CD14-positive monocyte (primary cell): Measurements from ENCODE around the gene TFR2. TPM values are rescaled to one million over a fixed set of nuclear protein-coding genes. Genes with fewer than 3 reads are reported as not detected.

Experiments
- DNase-seq, 3 donors: peaks; one replicate each; pipeline ENCODE4 v3.0.0-alpha.2; 2011 to 2022
- H2AFZ ChIP-seq: 2 replicates; pipeline ENCODE4 v1.6.0; 2012; ENCODE audit warnings: mild to moderate bottlenecking, low read depth, low read length, inconsistent platforms; ENCODE audit not compliant: insufficient read depth, poor library complexity, severe bottlenecking
- H3K27ac ChIP-seq, 2 donors: 1 replicate in 1 of 2; 2 replicates in 1 of 2; pipeline ENCODE4 v1.5.1; 2012 to 2013; ENCODE audit warnings: low read length in 2 of 2, control low read depth in 1 of 2, inconsistent platforms in 1 of 2, low read depth in 1 of 2, mild to moderate bottlenecking in 1 of 2
- H3K27me3 ChIP-seq, 2 donors: one replicate each; pipeline versions ENCODE4 v1.6.0 to v1.6.1; 2011 to 2013; ENCODE audit warnings: low read length in 2 of 2; ENCODE audit not compliant: control insufficient read depth in 2 of 2, insufficient read depth in 2 of 2
- H3K36me3 ChIP-seq, 2 donors: replicated peaks in 1 of 2; 1 replicate in 1 of 2; 2 replicates in 1 of 2; pipeline versions ENCODE4 v1.5.1 to v1.6.1; 2012 to 2013; ENCODE audit warnings: low read length in 2 of 2, control low read depth in 1 of 2, inconsistent platforms in 1 of 2, mild to moderate bottlenecking in 1 of 2; ENCODE audit not compliant: insufficient read depth in 2 of 2, control insufficient read depth in 1 of 2
- H3K4me1 ChIP-seq, 2 donors: 1 replicate in 1 of 2; 2 replicates in 1 of 2; pipeline versions ENCODE4 v1.5.1 to v1.6.1; 2012 to 2013; ENCODE audit warnings: low read length in 2 of 2, control low read depth in 1 of 2, inconsistent platforms in 1 of 2, mild to moderate bottlenecking in 1 of 2, moderate library complexity in 1 of 2; ENCODE audit not compliant: insufficient read depth in 2 of 2, control insufficient read depth in 1 of 2
- H3K4me2 ChIP-seq: replicated peaks from 2 replicates; pipeline ENCODE3; 2012; ENCODE audit warnings: low read length, moderate library complexity, mild to moderate bottlenecking; ENCODE audit not compliant: poor library complexity, severe bottlenecking; ENCODE audit errors: extremely low read depth
- H3K4me3 ChIP-seq, 3 experiments: fragments of 200-600 bp in 1 of 3; sonication (generic) in 1 of 3; replicated peaks in 1 of 3; 1 replicate in 2 of 3; 2 replicates in 1 of 3; pipeline ENCODE4 v1.5.1; 2011 to 2013; ENCODE audit warnings: low read length in 3 of 3, mild to moderate bottlenecking in 3 of 3, control low read depth in 2 of 3, low read depth in 2 of 3, inconsistent platforms in 1 of 3, moderate library complexity in 1 of 3
- H3K79me2 ChIP-seq: 2 replicates; pipeline ENCODE4 v1.6.0; 2012; ENCODE audit warnings: mild to moderate bottlenecking, control low read depth, inconsistent platforms, low read length, moderate library complexity; ENCODE audit not compliant: insufficient read depth
- H3K9ac ChIP-seq: 2 replicates; pipeline ENCODE4 v1.6.0; 2017; ENCODE audit warnings: low read length, mild to moderate bottlenecking; ENCODE audit not compliant: insufficient read depth, poor library complexity, severe bottlenecking
- H3K9me3 ChIP-seq, 2 donors: replicated peaks in 1 of 2; 1 replicate in 1 of 2; 2 replicates in 1 of 2; pipeline versions ENCODE4 v1.5.1 to v1.6.1; 2012 to 2013; ENCODE audit warnings: low read length in 2 of 2, control low read depth in 1 of 2; ENCODE audit not compliant: control insufficient read depth in 1 of 2, insufficient read depth in 1 of 2
- H4K20me1 ChIP-seq: 2 replicates; pipeline ENCODE4 v1.6.0; 2012; ENCODE audit warnings: mild to moderate bottlenecking, low read length, control low read depth, moderate library complexity; ENCODE audit not compliant: insufficient read depth
- H3K27ac Mint-ChIP-seq, 7 donors: one replicate each; pipeline ENCODE4 v1.8.0; 2020; ENCODE audit warnings: mild to moderate bottlenecking in 7 of 7, mixed read lengths in 7 of 7, moderate library complexity in 6 of 7, inconsistent platforms in 2 of 7
- H3K27me3 Mint-ChIP-seq, 3 donors: one replicate each; pipeline ENCODE4 v1.8.0; 2021 to 2022; ENCODE audit warnings: low read depth in 3 of 3, mild to moderate bottlenecking in 3 of 3, mixed read lengths in 3 of 3, moderate library complexity in 3 of 3, inconsistent platforms in 1 of 3
- H3K36me3 Mint-ChIP-seq, 2 donors: one replicate each; pipeline ENCODE4 v1.8.0; 2020; ENCODE audit warnings: mixed read lengths in 2 of 2, inconsistent platforms in 1 of 2, mild to moderate bottlenecking in 1 of 2
- H3K4me1 Mint-ChIP-seq: one replicate; pipeline ENCODE4 v1.8.0; 2020; ENCODE audit warnings: mild to moderate bottlenecking, mixed read lengths
- H3K4me3 Mint-ChIP-seq, 2 donors: one replicate each; pipeline ENCODE4 v1.8.0; 2020; ENCODE audit warnings: mild to moderate bottlenecking in 2 of 2, mixed read lengths in 2 of 2, moderate library complexity in 1 of 2
- H3K9me3 Mint-ChIP-seq, 7 donors: one replicate each; pipeline ENCODE4 v1.8.0; 2020 to 2022; ENCODE audit warnings: mixed read lengths in 7 of 7, mild to moderate bottlenecking in 6 of 7, moderate library complexity in 6 of 7, inconsistent platforms in 2 of 7
- WGBS: methylation state at CpG from one replicate; pipeline ENCODE4 v1.1.5; 2013; ENCODE audit warnings: missing lambda C conversion rate; ENCODE audit not compliant: insufficient coverage; 5-methylcytosine and 5-hydroxymethylcytosine counted together
- intact Hi-C, 2 donors: fragments of 100-400 bp; cut with micrococcal nuclease; formaldehyde crosslinking; loops; one replicate each; pipeline versions ENCODE4 v1.15.0 to v1.15.1; 2023
- polyA plus RNA-seq, 3 donors: library from polyadenylated mRNA; depleted of rRNA in 1 of 3; unstranded in 2 of 3; stranded (reverse) in 1 of 3; fragments of 300-500 nt in 2 of 3; fragments of >200 nt in 1 of 3; fragmentation: Illumina TruSeq in 2 of 3; gene quantifications; 1 replicate in 2 of 3; 2 replicates in 1 of 3; pipeline ENCODE4 v1.2.3, GENCODE V29; 2012 to 2021
- TF ChIP-seq, protein P1 (sequence below): fragments of 200-600 bp; IDR thresholded peaks from one replicate; pipeline ENCODE4 v1.8.0; 2022; ENCODE audit warnings: antibody characterized with exemption, mild to moderate bottlenecking

Gene TFR2
- polyA plus RNA-seq, 3 donors = 0.79 to 1.4 TPM; not detected in 1

GRCh38 chr7:100572281-100572948 is 68.9 kb downstream of the TFR2 start:
- H3K4me3 Mint-ChIP-seq = peak overlapping the region in 1 of 2 donors; percentile 30
- H3K79me2 ChIP-seq = no peaks in the 10 kb centered on the region
- peaks cover 0 to 17% (median 3%) of the 10 kb centered on the region in 7 donors for H3K9me3 Mint-ChIP-seq
- H4K20me1 ChIP-seq = peaks cover 89% of the 10 kb centered on the region
- H3K36me3 ChIP-seq = peaks cover 51 to 59% of the 10 kb centered on the region in 2 donors
- H3K27ac Mint-ChIP-seq = peak overlapping the region in 2 of 7 donors; percentile 18 to 36
- TF ChIP-seq, protein P1, sequence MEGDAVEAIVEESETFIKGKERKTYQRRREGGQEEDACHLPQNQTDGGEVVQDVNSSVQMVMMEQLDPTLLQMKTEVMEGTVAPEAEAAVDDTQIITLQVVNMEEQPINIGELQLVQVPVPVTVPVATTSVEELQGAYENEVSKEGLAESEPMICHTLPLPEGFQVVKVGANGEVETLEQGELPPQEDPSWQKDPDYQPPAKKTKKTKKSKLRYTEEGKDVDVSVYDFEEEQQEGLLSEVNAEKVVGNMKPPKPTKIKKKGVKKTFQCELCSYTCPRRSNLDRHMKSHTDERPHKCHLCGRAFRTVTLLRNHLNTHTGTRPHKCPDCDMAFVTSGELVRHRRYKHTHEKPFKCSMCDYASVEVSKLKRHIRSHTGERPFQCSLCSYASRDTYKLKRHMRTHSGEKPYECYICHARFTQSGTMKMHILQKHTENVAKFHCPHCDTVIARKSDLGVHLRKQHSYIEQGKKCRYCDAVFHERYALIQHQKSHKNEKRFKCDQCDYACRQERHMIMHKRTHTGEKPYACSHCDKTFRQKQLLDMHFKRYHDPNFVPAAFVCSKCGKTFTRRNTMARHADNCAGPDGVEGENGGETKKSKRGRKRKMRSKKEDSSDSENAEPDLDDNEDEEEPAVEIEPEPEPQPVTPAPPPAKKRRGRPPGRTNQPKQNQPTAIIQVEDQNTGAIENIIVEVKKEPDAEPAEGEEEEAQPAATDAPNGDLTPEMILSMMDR = no peak
- intact Hi-C loops = no loop called here
- no peaks in the 10 kb centered on the region for H3K9me3 ChIP-seq
- no peak overlapping the region for H3K9ac ChIP-seq
- no peak overlapping the region for H3K27ac ChIP-seq
- peaks cover 38% of the 10 kb centered on the region for H3K4me1 Mint-ChIP-seq
- peaks cover 3 to 38% of the 10 kb centered on the region in 2 donors for H3K27me3 ChIP-seq
- WGBS = 92% methylated on average over 20 of the region's 20 CpGs
- no peak overlapping the region for H3K4me3 ChIP-seq
- H3K4me2 ChIP-seq = no peak overlapping the region
- H3K36me3 Mint-ChIP-seq = peaks cover 23 to 33% of the 10 kb centered on the region in 2 donors
- DNase-seq = no peak
- H3K4me1 ChIP-seq = peaks cover 27 to 45% of the 10 kb centered on the region in 2 donors
- H2AFZ ChIP-seq = no peak overlapping the region
- peaks cover 28 to 56% (median 41%) of the 10 kb centered on the region in 3 donors for H3K27me3 Mint-ChIP-seq

DNA sequence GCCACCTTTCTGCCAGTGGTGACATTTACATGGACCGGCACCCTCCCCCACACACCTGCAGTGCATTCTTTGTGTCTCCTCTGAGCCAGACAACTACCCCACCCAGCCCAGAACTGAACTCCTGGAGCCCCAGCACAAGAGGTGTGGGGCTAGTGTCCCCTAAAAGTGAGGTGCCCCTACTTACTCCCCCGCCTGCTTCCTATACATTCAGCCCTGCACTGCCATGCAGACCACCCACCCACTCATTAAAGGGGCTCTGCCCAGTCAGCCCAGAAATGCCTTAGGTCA is 69.6 kb downstream of the TFR2 start:
- no peak overlapping the region for H3K9ac ChIP-seq
- H3K27me3 ChIP-seq = peaks cover 3 to 38% of the 10 kb centered on the region in 2 donors
- H3K79me2 ChIP-seq = no peaks in the 10 kb centered on the region
- peaks cover 0 to 17% (median 3%) of the 10 kb centered on the region in 7 donors for H3K9me3 Mint-ChIP-seq
- DNase-seq = no peak
- H3K4me2 ChIP-seq = no peak overlapping the region
- peaks cover 38% of the 10 kb centered on the region for H3K4me1 Mint-ChIP-seq
- peaks cover 28 to 56% (median 41%) of the 10 kb centered on the region in 3 donors for H3K27me3 Mint-ChIP-seq
- H3K4me1 ChIP-seq = peaks cover 27 to 48% of the 10 kb centered on the region in 2 donors
- H4K20me1 ChIP-seq = peaks cover 82% of the 10 kb centered on the region
- no peak overlapping the region for H2AFZ ChIP-seq
- peak overlapping the region in 1 of 2 donors; percentile 71 for H3K4me3 Mint-ChIP-seq
- peak overlapping the region in 2 of 7 donors; percentile 33 to 36 for H3K27ac Mint-ChIP-seq
- intact Hi-C loops = no loop called here
- TF ChIP-seq, protein P1 = no peak
- 100% methylated on average over 1 of the region's 2 CpGs for WGBS
- H3K27ac ChIP-seq = no peak overlapping the region
- peaks cover 44 to 52% of the 10 kb centered on the region in 2 donors for H3K36me3 ChIP-seq
- peaks cover 23 to 33% of the 10 kb centered on the region in 2 donors for H3K36me3 Mint-ChIP-seq
- no peaks in the 10 kb centered on the region for H3K9me3 ChIP-seq
- H3K4me3 ChIP-seq = no peak overlapping the region
